COLO829 (cell line): Measurements from ENCODE around the gene M1AP.

Experiments
- DNase-seq: peaks from one replicate; pipeline ENCODE4 v3.0.0; 2012; ENCODE audit warnings: low spot score

Gene M1AP

GRCh38 chr2:74593826-74594772, 54.0 kb downstream of the M1AP start:
- no peak for DNase-seq

GRCh38 chr2:74588664-74589063, 59.5 kb downstream of the M1AP start:
- no peak for DNase-seq

GRCh38 chr2:74587664-74588277, 60.4 kb downstream of the M1AP start:
- peak; percentile 83 for DNase-seq

GRCh38 chr2:74585406-74586185, 62.5 kb downstream of the M1AP start:
- DNase-seq = no peak

- peak; percentile 49 for DNase-seq
These were observed 64.0 kb downstream of the M1AP start for GRCh38 chr2:74584088-74584645.

- DNase-seq = peak; percentile 93
These were observed 64.6 kb downstream of the M1AP start for GRCh38 chr2:74583504-74583903.

- no peak for DNase-seq
These were observed 65.9 kb downstream of the M1AP start for GRCh38 chr2:74582184-74582583.

- DNase-seq = no peak
These were observed 66.7 kb downstream of the M1AP start for GRCh38 chr2:74581463-74581862.

GRCh38 chr2:74578408-74578807, 69.7 kb downstream of the M1AP start:
- no peak for DNase-seq

GRCh38 chr2:74577448-74577847, 70.7 kb downstream of the M1AP start:
- DNase-seq = no peak

- no peak for DNase-seq
These were observed 71.3 kb downstream of the M1AP start for GRCh38 chr2:74576863-74577229.

GRCh38 chr2:74576211-74576862, 71.8 kb downstream of the M1AP start:
- no peak for DNase-seq

GRCh38 chr2:74575320-74575719, 72.8 kb downstream of the M1AP start:
- no peak for DNase-seq

- peak; percentile 96 for DNase-seq
These were observed 74.2 kb downstream of the M1AP start for GRCh38 chr2:74573747-74574562.

- DNase-seq = no peak
These were observed 75.8 kb downstream of the M1AP start for GRCh38 chr2:74572178-74572925.

GRCh38 chr2:74571058-74571457, 77.1 kb downstream of the M1AP start:
- DNase-seq = no peak

GRCh38 chr2:74569686-74570085, 78.4 kb downstream of the M1AP start:
- DNase-seq = no peak

- no peak for DNase-seq
These were observed 80.2 kb downstream of the M1AP start for GRCh38 chr2:74567881-74568280.

- peak; percentile 73 for DNase-seq
These were observed 81.4 kb downstream of the M1AP start for GRCh38 chr2:74566754-74567085.

GRCh38 chr2:74566076-74566753, 81.9 kb downstream of the M1AP start:
- no peak for DNase-seq
